ENCODE measurements around the gene ASNS.

The ASNS gene

GRCh38 chr7:97842006-97842405 is 30.2 kb downstream of the ASNS start:
- DNase-seq = no peak

GRCh38 chr7:97835296-97836138 is 36.7 kb downstream of the ASNS start:
- peak in 3 of 4 experiments; percentile 22 to 51 (median 23) for DNase-seq

- DNase-seq = no peak
These were observed 53.0 kb downstream of the ASNS start for GRCh38 chr7:97819161-97819560.

GRCh38 chr7:97818066-97818663 is 54.0 kb downstream of the ASNS start:
- DNase-seq = no peak
